Eye (tissue), 1 donor: Measurements from ENCODE around the gene LAD1.

Experiments used
- DNase-seq: peaks from one replicate; pipeline ENCODE4 v3.0.0-alpha.2; 2015

Gene LAD1

DNA sequence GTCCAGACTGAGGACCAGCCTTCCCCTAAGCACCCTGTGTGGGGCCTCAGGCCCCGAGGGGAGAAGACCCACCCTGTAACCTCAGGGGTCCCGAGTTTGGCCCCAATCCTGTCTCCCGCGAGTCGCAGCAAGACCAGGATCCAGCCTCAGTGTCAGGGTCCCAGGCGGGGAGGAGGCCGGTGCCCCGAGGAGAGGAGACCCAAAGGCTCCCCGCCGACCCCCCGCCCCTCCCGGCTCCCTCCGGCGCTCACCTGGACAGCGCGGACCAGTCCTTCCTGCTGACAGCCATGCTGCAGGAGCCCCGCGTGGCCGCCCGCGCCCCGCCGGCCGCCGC is at the start of gene LAD1:
Gene LAD1, minus strand, starts transcription at position 307 of the 334 bp plus-strand sequence. Its CDS starts 18 bp downstream, at position 289.
- no peak for DNase-seq

- peak; percentile 87 for DNase-seq
These were observed 49.1 kb upstream of the LAD1 start for GRCh38 chr1:201447903-201448871.

DNA sequence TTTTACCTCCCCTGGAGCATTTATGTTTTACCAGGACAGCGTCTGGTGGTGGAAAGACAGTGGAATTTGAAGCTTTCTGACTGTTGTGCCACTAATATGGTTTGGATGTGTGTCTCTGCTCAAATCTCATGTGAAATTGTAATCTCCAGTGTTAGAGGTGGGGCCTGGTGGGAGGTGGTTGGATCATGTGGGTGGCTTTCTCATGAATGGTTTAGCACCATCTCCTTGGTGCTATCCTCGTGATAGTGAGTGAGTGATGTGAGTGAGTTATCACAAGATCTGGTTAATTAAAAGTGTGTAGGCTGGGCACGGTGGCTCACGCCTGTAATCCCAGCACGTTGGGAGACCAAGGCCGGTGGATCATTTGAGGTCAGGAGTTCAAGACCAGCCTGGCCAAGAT is 46.2 kb upstream of the LAD1 start:
- no peak for DNase-seq

DNA sequence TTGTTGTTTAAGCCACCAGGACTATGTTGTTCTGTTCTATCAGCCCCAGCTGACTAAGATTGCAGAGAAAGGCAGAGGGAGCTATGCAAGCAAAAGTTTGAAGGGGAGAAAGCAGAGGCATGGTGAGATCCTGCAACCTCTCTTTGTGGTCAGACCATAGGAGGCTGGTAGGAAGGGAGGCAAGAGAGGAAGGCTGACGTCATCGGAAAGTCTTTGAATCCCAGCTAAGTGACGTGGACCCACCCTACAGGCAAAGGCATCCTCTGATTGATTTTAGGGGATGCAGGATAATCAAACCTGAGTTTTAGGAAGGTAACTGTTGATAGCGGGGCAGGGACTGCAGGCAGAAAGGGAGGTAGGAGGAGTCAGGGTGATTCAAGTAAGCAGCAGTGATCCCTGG is 45.7 kb upstream of the LAD1 start:
- DNase-seq, result no peak

GRCh38 chr1:201443747-201444146 is 44.6 kb upstream of the LAD1 start:
- DNase-seq, result no peak

- no peak for DNase-seq
These were observed 37.8 kb upstream of the LAD1 start for GRCh38 chr1:201436969-201437368.

- DNase-seq, result no peak
These were observed 37.3 kb upstream of the LAD1 start for GRCh38 chr1:201436393-201436792.

GRCh38 chr1:201434266-201434665 is 35.1 kb upstream of the LAD1 start:
- no peak for DNase-seq

DNA sequence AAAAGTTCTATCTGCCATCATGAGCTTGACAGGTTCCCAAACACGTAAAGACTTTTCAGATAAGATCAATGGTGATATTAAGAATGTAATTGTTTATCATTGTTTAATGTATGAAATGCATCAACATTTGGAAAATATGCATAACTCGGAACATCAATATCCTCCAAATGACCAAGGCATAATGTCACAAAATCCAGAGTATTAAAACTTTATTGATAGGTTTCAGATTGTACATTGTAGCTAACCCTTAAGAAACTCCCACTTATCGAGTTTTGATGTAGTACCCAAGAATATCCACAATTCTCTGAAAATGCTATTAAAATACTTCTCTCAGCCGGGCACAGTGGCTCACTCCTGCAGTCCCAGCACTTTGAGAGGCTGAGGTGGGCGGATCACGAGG is 34.5 kb upstream of the LAD1 start:
- no peak for DNase-seq

GRCh38 chr1:201430776-201431175 is 31.7 kb upstream of the LAD1 start:
- peak; percentile 71 for DNase-seq

GRCh38 chr1:201429736-201430501 is 30.8 kb upstream of the LAD1 start:
- DNase-seq, result no peak

DNA sequence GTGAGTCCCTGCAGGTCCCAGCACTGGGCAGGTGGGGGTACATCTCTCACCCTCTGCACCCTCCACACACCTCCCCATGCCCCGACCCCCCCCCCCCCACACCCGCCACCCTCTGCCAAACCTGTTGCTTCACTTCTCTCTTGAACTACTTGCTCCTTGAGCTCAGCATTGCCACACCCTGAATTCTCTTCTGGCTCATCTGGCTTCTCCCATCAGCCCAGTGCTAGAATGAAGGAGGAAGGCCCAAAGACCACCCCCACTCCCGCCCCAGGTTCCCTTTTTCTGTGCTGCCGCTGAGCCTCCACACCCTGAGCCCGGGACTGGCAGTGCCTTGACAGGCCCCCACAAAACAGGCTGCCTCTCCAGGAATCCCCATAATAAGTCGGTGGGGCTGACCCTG is 28.8 kb upstream of the LAD1 start:
- DNase-seq, result no peak

GRCh38 chr1:201426479-201427310 is 27.6 kb upstream of the LAD1 start:
- peak; percentile 67 for DNase-seq

- DNase-seq, result no peak
These were observed 25.0 kb upstream of the LAD1 start for GRCh38 chr1:201424146-201424545.

DNA sequence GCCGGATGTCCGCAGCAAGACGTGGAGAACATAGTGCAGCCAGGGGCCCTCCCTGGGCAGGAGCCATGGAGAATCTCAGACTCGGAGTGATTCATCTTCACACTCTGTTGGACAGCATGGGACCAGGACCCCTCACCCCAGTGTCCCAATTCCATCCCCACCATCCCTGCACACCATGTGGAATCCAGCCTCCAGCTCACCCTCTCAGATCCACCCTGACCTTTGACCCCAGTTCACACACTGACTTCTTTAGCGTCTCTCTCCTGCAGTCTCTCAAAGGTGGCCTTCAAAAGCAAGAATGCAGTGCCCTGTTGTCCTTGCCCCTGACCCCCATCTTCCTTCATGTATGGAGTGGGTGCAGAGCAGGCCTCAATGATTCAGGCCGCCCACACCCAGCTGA is 24.5 kb upstream of the LAD1 start:
- DNase-seq, result no peak

- DNase-seq, result no peak
These were observed 23.4 kb upstream of the LAD1 start for GRCh38 chr1:201422436-201423030.

DNA sequence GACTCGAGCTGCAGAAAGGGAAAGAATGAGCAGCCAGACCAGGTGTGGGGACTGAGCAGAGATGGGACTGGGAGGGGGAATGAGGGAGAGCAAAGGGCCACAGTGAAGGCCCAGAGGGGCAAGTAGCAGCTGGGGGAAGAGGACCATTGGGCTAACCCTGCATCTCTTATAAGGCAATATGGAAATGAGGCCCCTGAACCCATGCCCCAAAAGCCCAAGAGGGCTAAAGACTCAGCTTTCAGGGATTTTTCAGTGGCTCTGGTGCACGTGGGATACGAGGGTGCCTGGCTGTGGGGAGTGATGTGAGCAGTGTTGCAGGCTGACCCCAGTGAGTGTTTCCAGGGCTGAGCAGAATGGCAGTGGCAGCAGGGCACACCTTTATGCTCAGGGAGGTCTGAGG is 22.9 kb upstream of the LAD1 start:
- no peak for DNase-seq

DNA sequence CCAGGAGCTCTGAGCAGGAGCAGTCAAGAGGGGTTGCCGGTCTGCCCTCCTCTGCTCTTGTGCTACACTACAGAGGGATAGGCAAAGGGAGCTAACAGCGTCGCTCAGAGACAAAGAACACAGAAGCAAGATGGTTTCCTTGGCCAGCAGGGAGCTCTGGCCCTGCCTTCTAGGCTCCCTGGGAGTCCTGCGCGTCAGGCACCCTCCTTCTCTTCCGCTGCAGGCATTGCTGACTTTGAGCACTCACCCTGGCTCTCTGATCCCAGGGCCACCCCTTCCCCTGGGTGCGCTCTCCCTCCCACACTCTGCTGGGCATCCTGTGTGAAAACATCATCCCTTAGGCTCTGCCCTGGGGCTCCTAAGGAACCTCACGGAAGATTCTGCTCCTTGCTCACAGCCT is 21.9 kb upstream of the LAD1 start:
- DNase-seq, result no peak

- no peak for DNase-seq
These were observed 21.5 kb upstream of the LAD1 start for GRCh38 chr1:201420608-201421002.

- no peak for DNase-seq
These were observed 20.9 kb upstream of the LAD1 start for GRCh38 chr1:201419746-201420607.

DNA sequence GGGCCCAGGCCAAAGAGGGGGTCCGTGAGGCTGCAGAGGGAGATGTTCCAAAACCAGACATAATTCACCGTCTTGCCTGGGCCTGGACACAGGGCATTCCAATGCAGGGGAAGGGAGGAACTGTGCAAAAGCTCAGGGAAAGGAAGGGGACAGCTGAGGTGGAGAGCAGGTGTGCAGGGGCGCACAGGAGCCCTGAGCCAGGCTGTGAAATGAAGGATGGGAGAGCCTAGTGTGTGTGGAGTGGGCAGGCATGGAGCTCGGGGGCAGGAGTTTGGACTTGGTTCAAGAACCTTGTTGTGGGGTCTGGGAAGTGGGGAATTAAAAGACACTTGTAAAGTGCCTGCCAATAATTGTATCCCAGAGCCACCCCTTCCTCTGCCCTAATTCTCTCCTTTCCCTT is 20.1 kb upstream of the LAD1 start:
- DNase-seq, result no peak

DNA sequence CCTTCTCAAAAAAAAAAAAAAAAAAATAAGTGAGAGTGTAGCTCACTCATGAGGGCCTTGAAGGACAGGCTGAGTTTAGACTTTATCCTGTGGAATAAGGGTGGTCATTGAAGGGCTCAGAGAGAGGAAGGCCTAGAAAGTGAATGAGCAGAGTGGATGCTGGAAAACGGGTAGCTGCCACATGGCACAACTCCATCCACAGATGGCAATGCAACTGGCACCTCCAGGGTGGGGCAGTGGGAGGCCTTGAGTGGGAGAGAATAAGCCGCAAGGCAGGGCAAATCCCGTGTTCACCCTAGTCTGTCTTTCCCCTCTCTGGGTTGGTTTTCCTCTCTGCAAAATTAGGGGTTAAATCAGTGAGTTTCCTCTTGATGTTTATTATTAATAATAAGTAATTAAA is 19.3 kb upstream of the LAD1 start:
- DNase-seq, result no peak
